Parathyroid adenoma (tissue), 2 donors: Measurements from ENCODE around the gene ACAD9.
"Not testable (repeated sequence)": the region's sequence is repeated elsewhere in the genome, so short reads cannot be mapped to it uniquely, and the experiment has no call there.

ENCODE experiments used
- H2AFZ ChIP-seq: fragments of 300-600 bp; sonication (generic); one replicate; pipeline ENCODE4 v1.7.0; 2017; ENCODE audit warnings: antibody characterized with exemption, mild to moderate bottlenecking
- H3K27ac ChIP-seq: fragments of 300-600 bp; sonication (generic); one replicate; pipeline ENCODE4 v1.7.0; 2017
- H3K27me3 ChIP-seq: fragments of 300-600 bp; sonication (generic); one replicate; pipeline ENCODE4 v1.7.0; 2017; ENCODE audit warnings: low read length; ENCODE audit not compliant: control insufficient read depth, insufficient read depth
- H3K36me3 ChIP-seq: fragments of 300-600 bp; sonication (generic); one replicate; pipeline ENCODE4 v1.7.0; 2017; ENCODE audit warnings: low read length; ENCODE audit not compliant: control insufficient read depth, insufficient read depth
- H3K4me1 ChIP-seq: fragments of 300-600 bp; sonication (generic); one replicate; pipeline ENCODE4 v1.7.0; 2017; ENCODE audit warnings: control low read depth
- H3K4me2 ChIP-seq: fragments of 300-600 bp; sonication (generic); one replicate; pipeline ENCODE4 v1.7.0; 2017; ENCODE audit warnings: low read length
- H3K4me3 ChIP-seq: fragments of 300-600 bp; sonication (generic); one replicate; pipeline ENCODE4 v1.7.0; 2017; ENCODE audit warnings: low read depth, low read length
- H3K79me2 ChIP-seq: fragments of 300-600 bp; sonication (generic); one replicate; pipeline ENCODE4 v1.7.0; 2017; ENCODE audit warnings: control low read depth
- H3K9ac ChIP-seq: fragments of 300-600 bp; sonication (generic); one replicate; pipeline ENCODE4 v1.7.0; 2017; ENCODE audit warnings: mild to moderate bottlenecking
- H3K9me3 ChIP-seq: fragments of 300-600 bp; sonication (generic); one replicate; pipeline ENCODE4 v1.7.0; 2017; ENCODE audit warnings: low read length; ENCODE audit not compliant: control insufficient read depth
- CTCF ChIP-seq: fragments of 300-600 bp; sonication (generic); IDR thresholded peaks from one replicate; pipeline ENCODE4 v1.7.0; 2017; ENCODE audit warnings: antibody characterized with exemption, mild to moderate bottlenecking
- donor health status: primary hyperparathyroidism.

Gene ACAD9

DNA sequence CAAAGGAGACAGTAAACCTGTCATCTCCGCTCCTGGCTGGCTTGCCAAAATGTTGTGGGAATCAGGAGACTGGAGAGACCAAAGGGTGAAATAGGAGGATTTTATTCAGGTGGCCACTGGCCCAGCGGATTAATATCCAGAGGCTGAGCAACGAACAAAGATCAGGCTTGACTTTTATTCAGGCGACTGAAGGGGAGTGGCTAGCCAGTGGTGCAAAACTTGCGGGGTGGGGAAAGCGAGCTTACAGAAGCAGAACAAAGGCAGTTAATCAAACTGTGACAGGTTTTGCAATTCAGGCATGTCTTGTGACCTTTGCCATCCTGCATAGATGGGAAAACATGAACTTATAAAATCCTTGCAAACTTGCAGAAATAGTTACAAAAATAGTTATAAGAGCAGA is 19.8 kb upstream of the ACAD9 start:
- H3K79me2 ChIP-seq: no peaks in the 10 kb centered on the region
- H3K4me1 ChIP-seq: no peaks in the 10 kb centered on the region
- no peak overlapping the region for H2AFZ ChIP-seq
- H3K27me3 ChIP-seq: no peaks in the 10 kb centered on the region
- H3K4me3 ChIP-seq: no peak overlapping the region
- H3K4me2 ChIP-seq: no peak overlapping the region
- no peaks in the 10 kb centered on the region for H3K9me3 ChIP-seq
- no peak overlapping the region for H3K9ac ChIP-seq
- no peak overlapping the region for H3K27ac ChIP-seq
- no peak for TF ChIP-seq CTCF
- no peaks in the 10 kb centered on the region for H3K36me3 ChIP-seq

DNA sequence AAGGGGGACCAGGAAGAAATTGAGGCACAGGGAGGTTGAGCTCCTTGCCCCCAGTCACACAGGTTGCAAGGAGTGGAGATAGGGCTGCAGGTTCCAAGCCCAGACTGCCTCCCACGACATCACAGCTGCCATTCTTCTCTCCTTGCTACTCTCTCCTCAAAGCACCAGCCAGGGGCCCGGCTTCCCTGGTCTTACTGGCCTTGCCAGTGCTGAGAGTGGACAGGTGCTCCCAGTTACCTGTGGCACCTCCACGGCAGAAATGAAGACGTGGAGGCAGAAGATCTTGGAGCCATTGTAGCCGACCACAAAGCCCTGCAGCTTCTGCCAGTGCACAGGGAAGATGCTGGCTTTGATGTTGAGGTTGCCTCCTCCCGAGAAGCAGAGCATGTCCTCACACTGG is 17.9 kb upstream of the ACAD9 start:
- Histone ChIP-seq H3K4me1 (no peaks in the 10 kb centered on the region), H3K9ac (no peak overlapping the region), H3K79me2 (no peaks in the 10 kb centered on the region), H3K27ac (no peak overlapping the region), H3K36me3 (no peaks in the 10 kb centered on the region), H3K4me2 (no peak overlapping the region), H3K4me3 (no peak overlapping the region), H3K9me3 (no peaks in the 10 kb centered on the region), H3K27me3 (no peaks in the 10 kb centered on the region), H2AFZ (no peak overlapping the region)
- no peak for TF ChIP-seq CTCF

DNA sequence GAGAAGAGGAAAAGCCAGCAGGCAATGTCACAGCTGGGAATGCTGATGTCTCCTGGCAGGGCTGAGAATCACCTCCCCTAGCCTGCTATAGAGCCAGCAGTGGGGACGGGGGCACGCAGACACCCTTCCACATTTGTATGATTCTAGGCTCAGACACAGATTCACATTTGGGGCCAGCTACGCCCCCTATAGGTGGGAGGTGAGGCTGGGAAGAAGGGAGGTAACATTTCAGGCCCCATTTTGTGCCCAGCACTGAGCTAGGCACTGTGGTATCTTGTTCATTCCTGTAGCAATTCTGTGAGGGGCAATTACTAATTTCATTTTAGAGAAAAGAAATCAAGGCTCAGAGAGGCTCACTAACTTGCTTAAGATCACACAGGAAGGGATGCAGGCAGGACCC is 15.9 kb upstream of the ACAD9 start:
- no peak for TF ChIP-seq CTCF
- Histone ChIP-seq H3K27me3 (no peaks in the 10 kb centered on the region), H3K36me3 (no peaks in the 10 kb centered on the region), H3K27ac (no peak overlapping the region), H3K9ac (no peak overlapping the region), H2AFZ (no peak overlapping the region), H3K4me1 (no peaks in the 10 kb centered on the region), H3K9me3 (no peaks in the 10 kb centered on the region), H3K4me2 (no peak overlapping the region), H3K79me2 (no peaks in the 10 kb centered on the region), H3K4me3 (no peak overlapping the region)

GRCh38 chr3:128864351-128864811 is 15.0 kb upstream of the ACAD9 start:
- no peak overlapping the region for H2AFZ ChIP-seq
- H3K79me2 ChIP-seq: no peaks in the 10 kb centered on the region
- no peak overlapping the region for H3K9ac ChIP-seq
- TF ChIP-seq CTCF: no peak
- H3K4me2 ChIP-seq: no peak overlapping the region
- no peaks in the 10 kb centered on the region for H3K36me3 ChIP-seq
- H3K4me3 ChIP-seq: no peak overlapping the region
- H3K27ac ChIP-seq: no peak overlapping the region
- no peaks in the 10 kb centered on the region for H3K27me3 ChIP-seq
- no peaks in the 10 kb centered on the region for H3K9me3 ChIP-seq
- no peaks in the 10 kb centered on the region for H3K4me1 ChIP-seq

DNA sequence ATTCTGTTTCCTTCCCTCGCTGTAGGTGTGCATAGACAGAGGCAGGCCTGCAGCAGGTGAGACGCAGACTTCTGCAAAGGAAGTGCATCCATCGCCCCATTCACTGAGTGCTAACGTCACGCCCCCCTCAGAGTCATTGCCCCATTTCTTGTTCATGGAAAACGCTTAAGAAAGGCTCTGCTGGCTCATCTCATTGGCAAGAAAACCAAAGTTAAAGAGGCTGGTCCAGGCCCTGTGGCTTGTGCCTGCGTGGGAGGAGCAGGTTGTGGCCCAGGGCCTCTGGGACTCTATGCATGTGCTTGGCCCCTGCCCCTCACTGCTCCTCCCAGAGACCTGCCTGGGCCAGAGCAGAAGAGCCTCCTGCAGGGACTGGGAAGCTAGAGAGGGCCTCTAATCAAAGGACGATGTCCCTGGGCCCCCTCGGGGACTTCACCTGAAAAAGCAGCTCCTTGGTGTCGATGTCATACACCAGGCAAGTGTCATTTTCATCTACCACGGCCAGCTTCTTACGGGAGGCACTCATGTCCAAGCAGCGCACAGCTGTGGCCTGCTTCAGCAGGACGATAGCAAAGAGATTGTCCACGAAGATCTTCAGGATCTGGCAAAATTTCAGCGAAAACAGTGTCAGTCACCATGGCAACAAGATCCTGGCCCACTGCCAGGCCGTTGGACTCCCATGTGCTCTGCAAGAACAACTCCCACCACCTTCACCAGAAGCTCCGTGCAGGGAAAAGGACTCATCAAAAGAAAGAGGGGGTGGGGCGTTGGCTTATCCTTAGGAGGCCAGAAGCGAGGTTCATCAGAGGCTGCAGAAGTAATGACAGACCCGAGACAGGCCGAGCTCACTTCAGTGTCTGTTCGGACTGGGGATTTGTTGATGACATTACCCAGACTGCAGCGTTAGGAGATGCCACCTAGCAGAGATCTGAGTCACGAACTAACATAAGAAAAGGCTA is 14.3 kb upstream of the ACAD9 start:
- not testable (repeated sequence) for H3K27ac ChIP-seq, H3K9me3 ChIP-seq, H3K4me2 ChIP-seq, H3K79me2 ChIP-seq, H3K36me3 ChIP-seq, H3K4me3 ChIP-seq, H3K27me3 ChIP-seq, H2AFZ ChIP-seq, H3K4me1 ChIP-seq, H3K9ac ChIP-seq
